DND-41 (cell line): ENCODE measurements around the gene MBD3L5.
"Not testable (repeated sequence)": the region's sequence is repeated elsewhere in the genome, so short reads cannot be mapped to it uniquely, and the experiment has no call there.

Experiments
- EZH2 ChIP-seq: IDR thresholded peaks from 3 replicates; pipeline ENCODE4 v1.6.1; 2012; ENCODE audit warnings: borderline replicate concordance, low read depth, mild to moderate bottlenecking, moderate library complexity, low read length, inconsistent platforms; ENCODE audit not compliant: severe bottlenecking
- TF ChIP-seq, protein P1 (sequence below): IDR thresholded peaks from 2 replicates; pipeline ENCODE4 v1.5.1; 2012; ENCODE audit warnings: borderline replicate concordance, low read length, moderate library complexity, mild to moderate bottlenecking; ENCODE audit not compliant: poor library complexity, severe bottlenecking; ENCODE audit errors: extremely low read depth

DNA sequence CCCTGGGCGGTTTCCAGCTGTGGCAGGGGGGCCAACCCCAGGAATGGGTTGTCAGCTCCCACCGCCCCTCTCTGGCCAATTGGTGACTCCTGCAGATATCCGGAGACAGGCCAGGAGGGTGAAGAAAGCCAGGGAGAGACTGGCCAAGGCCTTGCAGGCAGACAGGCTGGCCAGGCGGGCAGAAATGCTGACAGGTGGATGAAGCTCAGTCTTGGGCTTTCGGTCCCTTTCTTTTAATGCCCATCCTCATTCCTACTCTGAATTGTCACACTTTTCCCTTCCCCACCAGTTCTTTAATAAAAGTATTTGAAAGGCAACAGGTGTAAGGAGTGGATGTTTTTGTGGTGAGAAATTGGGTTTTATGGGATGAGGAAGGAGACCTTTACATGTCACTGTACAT lies 21.0 kb downstream of the MBD3L5 start:
- TF ChIP-seq, protein P1, sequence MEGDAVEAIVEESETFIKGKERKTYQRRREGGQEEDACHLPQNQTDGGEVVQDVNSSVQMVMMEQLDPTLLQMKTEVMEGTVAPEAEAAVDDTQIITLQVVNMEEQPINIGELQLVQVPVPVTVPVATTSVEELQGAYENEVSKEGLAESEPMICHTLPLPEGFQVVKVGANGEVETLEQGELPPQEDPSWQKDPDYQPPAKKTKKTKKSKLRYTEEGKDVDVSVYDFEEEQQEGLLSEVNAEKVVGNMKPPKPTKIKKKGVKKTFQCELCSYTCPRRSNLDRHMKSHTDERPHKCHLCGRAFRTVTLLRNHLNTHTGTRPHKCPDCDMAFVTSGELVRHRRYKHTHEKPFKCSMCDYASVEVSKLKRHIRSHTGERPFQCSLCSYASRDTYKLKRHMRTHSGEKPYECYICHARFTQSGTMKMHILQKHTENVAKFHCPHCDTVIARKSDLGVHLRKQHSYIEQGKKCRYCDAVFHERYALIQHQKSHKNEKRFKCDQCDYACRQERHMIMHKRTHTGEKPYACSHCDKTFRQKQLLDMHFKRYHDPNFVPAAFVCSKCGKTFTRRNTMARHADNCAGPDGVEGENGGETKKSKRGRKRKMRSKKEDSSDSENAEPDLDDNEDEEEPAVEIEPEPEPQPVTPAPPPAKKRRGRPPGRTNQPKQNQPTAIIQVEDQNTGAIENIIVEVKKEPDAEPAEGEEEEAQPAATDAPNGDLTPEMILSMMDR, result not testable (repeated sequence)
- not testable (repeated sequence) for TF ChIP-seq EZH2
